Mammary epithelial cell (primary cell): Measurements from ENCODE around the gene UBAP1.

Source experiments
- EZH2 ChIP-seq: IDR thresholded peaks from 2 replicates; pipeline ENCODE4 v1.6.1; 2012; ENCODE audit warnings: low read length, inconsistent platforms, borderline replicate concordance
- TF ChIP-seq, protein P1 (sequence below), 2 donors: IDR thresholded peaks in 1 of 2; conservative IDR thresholded peaks in 1 of 2; 2 replicates each; pipeline ENCODE4 v1.5.1; 2011 to 2012; ENCODE audit warnings: inconsistent platforms in 2 of 2, low read length in 2 of 2, mild to moderate bottlenecking in 2 of 2, control low read depth in 1 of 2, low read depth in 1 of 2; ENCODE audit not compliant: insufficient read depth in 1 of 2; ENCODE audit errors: extremely low read depth in 1 of 2

GRCh38 chr9:34206561-34206960 lies 27.7 kb downstream of the UBAP1 start:
- TF ChIP-seq, protein P1, sequence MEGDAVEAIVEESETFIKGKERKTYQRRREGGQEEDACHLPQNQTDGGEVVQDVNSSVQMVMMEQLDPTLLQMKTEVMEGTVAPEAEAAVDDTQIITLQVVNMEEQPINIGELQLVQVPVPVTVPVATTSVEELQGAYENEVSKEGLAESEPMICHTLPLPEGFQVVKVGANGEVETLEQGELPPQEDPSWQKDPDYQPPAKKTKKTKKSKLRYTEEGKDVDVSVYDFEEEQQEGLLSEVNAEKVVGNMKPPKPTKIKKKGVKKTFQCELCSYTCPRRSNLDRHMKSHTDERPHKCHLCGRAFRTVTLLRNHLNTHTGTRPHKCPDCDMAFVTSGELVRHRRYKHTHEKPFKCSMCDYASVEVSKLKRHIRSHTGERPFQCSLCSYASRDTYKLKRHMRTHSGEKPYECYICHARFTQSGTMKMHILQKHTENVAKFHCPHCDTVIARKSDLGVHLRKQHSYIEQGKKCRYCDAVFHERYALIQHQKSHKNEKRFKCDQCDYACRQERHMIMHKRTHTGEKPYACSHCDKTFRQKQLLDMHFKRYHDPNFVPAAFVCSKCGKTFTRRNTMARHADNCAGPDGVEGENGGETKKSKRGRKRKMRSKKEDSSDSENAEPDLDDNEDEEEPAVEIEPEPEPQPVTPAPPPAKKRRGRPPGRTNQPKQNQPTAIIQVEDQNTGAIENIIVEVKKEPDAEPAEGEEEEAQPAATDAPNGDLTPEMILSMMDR (conservative IDR thresholded peaks at IDR 0.05 in 1 of 2, IDR thresholded peaks at IDR 0.05 in 1 of 2; ENCODE audit: extremely low read depth in 1 of 2, insufficient read depth in 1 of 2, low read depth in 1 of 2, low read length in 2 of 2), result no peak
- TF ChIP-seq EZH2, result no peak
